GM21786 (cell line): ENCODE measurements around the gene SYNPO2.

Source experiments
- ATAC-seq: cut with Tn5 transposase; IDR thresholded peaks from one replicate; pipeline ENCODE4 v1.9.1; 2021; ENCODE audit not compliant: unreplicated experiment

Gene SYNPO2

GRCh38 chr4:119104644-119105273, 216.1 kb downstream of the SYNPO2 start:
- no peak for ATAC-seq

DNA sequence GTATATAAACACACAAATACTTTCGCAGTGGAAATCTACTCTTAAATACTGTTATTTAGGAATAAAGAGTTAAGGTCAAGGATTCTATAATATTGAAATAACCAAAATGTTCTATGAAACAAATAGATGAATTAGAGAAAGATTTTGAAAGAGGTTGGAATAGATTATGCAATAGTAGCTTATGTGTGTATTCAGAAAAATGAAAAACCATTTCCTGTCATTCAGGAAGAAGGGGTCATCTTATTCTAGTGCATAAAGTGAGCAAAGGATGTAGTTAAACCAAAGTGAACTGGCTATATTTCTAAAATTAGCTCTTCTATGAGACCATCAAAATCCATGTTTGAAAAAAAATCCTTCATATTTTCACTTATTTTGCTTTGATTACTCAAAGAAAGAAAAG, 217.0 kb downstream of the SYNPO2 start:
- ATAC-seq: no peak

- ATAC-seq: no peak
Observed at GRCh38 chr4:119106036-119107000, 217.7 kb downstream of the SYNPO2 start.

DNA sequence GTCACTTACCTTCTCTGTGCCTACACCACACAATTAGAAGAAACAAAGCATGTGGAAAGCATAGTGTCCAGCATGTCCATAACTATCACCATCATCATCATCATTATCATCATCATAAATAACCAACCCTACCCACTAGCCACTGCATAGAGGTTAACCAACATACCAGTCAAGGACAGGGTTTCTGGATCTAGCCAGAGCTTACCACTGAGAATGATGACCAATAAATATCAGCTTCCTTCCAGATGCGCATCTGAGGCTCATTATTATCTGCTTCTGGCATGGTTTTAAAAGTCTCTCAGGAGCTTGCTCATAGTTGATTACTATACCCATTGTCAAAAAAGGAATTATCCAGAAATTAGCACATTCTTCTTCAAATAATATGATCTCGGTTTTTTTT, 221.5 kb downstream of the SYNPO2 start:
- no peak for ATAC-seq
